ENCODE data around the gene RALGAPA1.
"Not testable (repeated sequence)": the region's sequence is repeated elsewhere in the genome, so short reads cannot be mapped to it uniquely, and the experiment has no call there.

Gene RALGAPA1

GRCh38 chr14:35733510-35733909 is 75.6 kb downstream of the RALGAPA1 start:
- H2BK12ac ChIP-seq (ENCODE audit: low read length in 2 of 2); H3K4ac ChIP-seq (ENCODE audit: low read depth in 1 of 2, low read length in 2 of 2); H3K4me2 ChIP-seq (ENCODE audit: low read length, poor library complexity, severe bottlenecking); H3K14ac ChIP-seq (ENCODE audit: low read length in 2 of 2); H2AFZ ChIP-seq (ENCODE audit: low read depth, low read length); H2AK5ac ChIP-seq (ENCODE audit: low read length, severe bottlenecking); H4K91ac ChIP-seq (ENCODE audit: low read length); DNase-seq; H2BK120ac ChIP-seq (ENCODE audit: low read depth, low read length); H3K18ac ChIP-seq (ENCODE audit: low read depth in 1 of 2, low read length in 2 of 2); H2BK5ac ChIP-seq (ENCODE audit: low read depth, low read length, poor library complexity, severe bottlenecking); H3K27ac ChIP-seq (ENCODE audit: low read length, poor library complexity, severe bottlenecking); H4K8ac ChIP-seq (ENCODE audit: low read length); H3K79me1 ChIP-seq (replicated peaks; ENCODE audit: low read length, poor library complexity, severe bottlenecking); H3K9me3 ChIP-seq (ENCODE audit: control insufficient read depth, low read length); H3K23ac ChIP-seq (ENCODE audit: low read length in 2 of 2); H3K27me3 ChIP-seq (ENCODE audit: control insufficient read depth in 1 of 2, insufficient read depth in 1 of 2, low read length in 2 of 2); H3K4me1 ChIP-seq (ENCODE audit: control insufficient read depth, insufficient read depth, low read depth, low read length); H2BK15ac ChIP-seq (ENCODE audit: low read depth, poor library complexity, severe bottlenecking); H3K9ac ChIP-seq (ENCODE audit: low read length); H3K4me3 ChIP-seq (ENCODE audit: insufficient read depth in 1 of 2, low read depth in 1 of 2, low read length in 2 of 2): not testable (repeated sequence)
- H3K36me3 ChIP-seq (ENCODE audit: control insufficient read depth in 1 of 2, insufficient read depth in 2 of 2, low read depth in 1 of 2, low read length in 2 of 2), result peaks cover 3 to 37% of the 10 kb centered on the region in 2 experiments
- WGBS, result 88% methylated on average over 1 of the region's 1 CpG

GRCh38 chr14:35730871-35731270 is 78.2 kb downstream of the RALGAPA1 start:
- Histone ChIP-seq H3K4me3 (ENCODE audit: insufficient read depth in 1 of 2, low read depth in 1 of 2, low read length in 2 of 2) (no peak overlapping the region), H2AK5ac (ENCODE audit: low read length, severe bottlenecking) (no peak overlapping the region), H2BK12ac (ENCODE audit: low read length in 2 of 2) (no peak overlapping the region), H3K9me3 (ENCODE audit: control insufficient read depth, low read length) (peaks cover 4% of the 10 kb centered on the region), H3K36me3 (ENCODE audit: control insufficient read depth in 1 of 2, insufficient read depth in 2 of 2, low read depth in 1 of 2, low read length in 2 of 2) (peaks cover 3 to 51% of the 10 kb centered on the region in 2 experiments), H3K27me3 (ENCODE audit: control insufficient read depth in 1 of 2, insufficient read depth in 1 of 2, low read length in 2 of 2) (no peaks in the 10 kb centered on the region), H3K18ac (ENCODE audit: low read depth in 1 of 2, low read length in 2 of 2) (no peak overlapping the region), H3K4ac (ENCODE audit: low read depth in 1 of 2, low read length in 2 of 2) (no peak overlapping the region), H3K9ac (ENCODE audit: low read length) (no peak overlapping the region), H3K79me1 (replicated peaks; ENCODE audit: low read length, poor library complexity, severe bottlenecking) (peaks cover 5% of the 10 kb centered on the region), H3K27ac (ENCODE audit: low read length, poor library complexity, severe bottlenecking) (no peak overlapping the region), H2AFZ (ENCODE audit: low read depth, low read length) (no peak overlapping the region), H4K91ac (ENCODE audit: low read length) (no peak overlapping the region), H2BK15ac (ENCODE audit: low read depth, poor library complexity, severe bottlenecking) (no peak overlapping the region), H3K23ac (ENCODE audit: low read length in 2 of 2) (no peak overlapping the region), H2BK5ac (ENCODE audit: low read depth, low read length, poor library complexity, severe bottlenecking) (no peak overlapping the region), H3K4me1 (ENCODE audit: control insufficient read depth, insufficient read depth, low read depth, low read length) (peaks cover 2% of the 10 kb centered on the region), H4K8ac (ENCODE audit: low read length) (no peak overlapping the region), H2BK120ac (ENCODE audit: low read depth, low read length) (no peak overlapping the region), H3K14ac (ENCODE audit: low read length in 2 of 2) (no peak overlapping the region), H3K4me2 (ENCODE audit: low read length, poor library complexity, severe bottlenecking) (no peak overlapping the region)
- DNase-seq, result no peak
- WGBS, result 86% methylated on average over 4 of the region's 4 CpGs

GRCh38 chr14:35727764-35728163 is 81.3 kb downstream of the RALGAPA1 start:
- Histone ChIP-seq H3K9me3 (ENCODE audit: control insufficient read depth, low read length) (no peaks in the 10 kb centered on the region), H2AFZ (ENCODE audit: low read depth, low read length) (no peak overlapping the region), H3K9ac (ENCODE audit: low read length) (no peak overlapping the region), H3K4me3 (ENCODE audit: insufficient read depth in 1 of 2, low read depth in 1 of 2, low read length in 2 of 2) (no peak overlapping the region), H2AK5ac (ENCODE audit: low read length, severe bottlenecking) (no peak overlapping the region), H2BK15ac (ENCODE audit: low read depth, poor library complexity, severe bottlenecking) (no peak overlapping the region), H4K8ac (ENCODE audit: low read length) (no peak overlapping the region), H3K4ac (ENCODE audit: low read depth in 1 of 2, low read length in 2 of 2) (no peak overlapping the region), H2BK5ac (ENCODE audit: low read depth, low read length, poor library complexity, severe bottlenecking) (no peak overlapping the region), H4K91ac (ENCODE audit: low read length) (no peak overlapping the region), H3K27ac (ENCODE audit: low read length, poor library complexity, severe bottlenecking) (no peak overlapping the region), H3K27me3 (ENCODE audit: control insufficient read depth in 1 of 2, insufficient read depth in 1 of 2, low read length in 2 of 2) (no peaks in the 10 kb centered on the region), H3K23ac (ENCODE audit: low read length in 2 of 2) (no peak overlapping the region), H3K18ac (ENCODE audit: low read depth in 1 of 2, low read length in 2 of 2) (no peak overlapping the region), H3K4me1 (ENCODE audit: control insufficient read depth, insufficient read depth, low read depth, low read length) (peaks cover 2% of the 10 kb centered on the region), H3K36me3 (ENCODE audit: control insufficient read depth in 1 of 2, insufficient read depth in 2 of 2, low read depth in 1 of 2, low read length in 2 of 2) (peaks cover 3 to 45% of the 10 kb centered on the region in 2 experiments), H3K79me1 (replicated peaks; ENCODE audit: low read length, poor library complexity, severe bottlenecking) (peaks cover 5% of the 10 kb centered on the region), H3K14ac (ENCODE audit: low read length in 2 of 2) (no peak overlapping the region), H2BK12ac (ENCODE audit: low read length in 2 of 2) (no peak overlapping the region), H3K4me2 (ENCODE audit: low read length, poor library complexity, severe bottlenecking) (no peak overlapping the region), H2BK120ac (ENCODE audit: low read depth, low read length) (no peak overlapping the region)
- 97% methylated on average over 2 of the region's 2 CpGs for WGBS
- no peak for DNase-seq

GRCh38 chr14:35725930-35726329 is 83.2 kb downstream of the RALGAPA1 start:
- WGBS, result 97% methylated on average over 5 of the region's 5 CpGs
- H2AFZ ChIP-seq (ENCODE audit: low read depth, low read length), result no peak overlapping the region

More at GRCh38 chr14:35725930-35726329, 83.2 kb downstream of the RALGAPA1 start:
- Histone ChIP-seq H3K18ac (ENCODE audit: low read depth in 1 of 2, low read length in 2 of 2) (no peak overlapping the region), H3K4ac (ENCODE audit: low read depth in 1 of 2, low read length in 2 of 2) (no peak overlapping the region), H3K14ac (ENCODE audit: low read length in 2 of 2) (no peak overlapping the region), H3K4me2 (ENCODE audit: low read length, poor library complexity, severe bottlenecking) (no peak overlapping the region), H2AK5ac (ENCODE audit: low read length, severe bottlenecking) (no peak overlapping the region), H3K27ac (ENCODE audit: low read length, poor library complexity, severe bottlenecking) (no peak overlapping the region), H4K91ac (ENCODE audit: low read length) (no peak overlapping the region), H3K4me1 (ENCODE audit: control insufficient read depth, insufficient read depth, low read depth, low read length) (peaks cover 1% of the 10 kb centered on the region), H4K8ac (ENCODE audit: low read length) (no peak overlapping the region), H2BK15ac (ENCODE audit: low read depth, poor library complexity, severe bottlenecking) (no peak overlapping the region), H2BK12ac (ENCODE audit: low read length in 2 of 2) (no peak overlapping the region), H3K27me3 (ENCODE audit: control insufficient read depth in 1 of 2, insufficient read depth in 1 of 2, low read length in 2 of 2) (no peaks in the 10 kb centered on the region), H3K36me3 (ENCODE audit: control insufficient read depth in 1 of 2, insufficient read depth in 2 of 2, low read depth in 1 of 2, low read length in 2 of 2) (peaks cover 2 to 58% of the 10 kb centered on the region in 2 experiments), H3K4me3 (ENCODE audit: insufficient read depth in 1 of 2, low read depth in 1 of 2, low read length in 2 of 2) (no peak overlapping the region), H3K23ac (ENCODE audit: low read length in 2 of 2) (no peak overlapping the region), H3K79me1 (replicated peaks; ENCODE audit: low read length, poor library complexity, severe bottlenecking) (peaks cover 5% of the 10 kb centered on the region), H2BK120ac (ENCODE audit: low read depth, low read length) (no peak overlapping the region), H3K9me3 (ENCODE audit: control insufficient read depth, low read length) (no peaks in the 10 kb centered on the region), H3K9ac (ENCODE audit: low read length) (no peak overlapping the region), H2BK5ac (ENCODE audit: low read depth, low read length, poor library complexity, severe bottlenecking) (no peak overlapping the region)
- no peak for DNase-seq
